Neural progenitor cell (in vitro differentiated cells): ENCODE measurements around the gene ST7. TPM values are rescaled to one million over a fixed set of nuclear protein-coding genes. Genes with fewer than 3 reads are reported as not detected.
"Not testable (repeated sequence)": the region's sequence is repeated elsewhere in the genome, so short reads cannot be mapped to it uniquely, and the experiment has no call there.

ENCODE experiments used
- DNase-seq: peaks from one replicate; pipeline ENCODE4 v3.0.0-alpha.2; 2016; ENCODE audit warnings: low spot score
- H2AFZ ChIP-seq: fragments of 200-600 bp; sonication (generic); replicated peaks from 2 replicates; pipeline ENCODE4 v1.6.1; 2016; ENCODE audit warnings: antibody characterized with exemption
- H3F3A ChIP-seq: fragments of 200-600 bp; sonication (generic); 2 replicates; pipeline ENCODE4 v1.6.1; 2016; ENCODE audit warnings: antibody characterized with exemption, low read depth
- H3K27ac ChIP-seq: fragments of 200-600 bp; sonication (generic); 2 replicates; pipeline ENCODE4 v1.5.1; 2016; ENCODE audit warnings: mild to moderate bottlenecking
- H3K27me3 ChIP-seq: fragments of 200-600 bp; sonication (generic); 2 replicates; pipeline ENCODE4 v1.6.1; 2016; ENCODE audit warnings: mild to moderate bottlenecking, moderate library complexity
- H3K36me3 ChIP-seq: fragments of 200-600 bp; sonication (generic); 2 replicates; pipeline ENCODE4 v1.5.1; 2016
- H3K4me1 ChIP-seq: fragments of 200-600 bp; sonication (generic); 2 replicates; pipeline ENCODE4 v1.6.1; 2016; ENCODE audit warnings: mixed run types
- H3K4me2 ChIP-seq: fragments of 200-600 bp; sonication (generic); 2 replicates; pipeline ENCODE4 v1.6.1; 2016
- H3K4me3 ChIP-seq: fragments of 200-600 bp; sonication (generic); 2 replicates; pipeline ENCODE4 v1.5.1; 2016
- H3K79me2 ChIP-seq: fragments of 200-600 bp; sonication (generic); 2 replicates; pipeline ENCODE4 v1.6.1; 2016; ENCODE audit warnings: low read depth
- H3K9ac ChIP-seq: fragments of 200-600 bp; sonication (generic); 2 replicates; pipeline ENCODE4 v1.6.1; 2016
- H3K9me3 ChIP-seq: fragments of 200-600 bp; sonication (generic); 2 replicates; pipeline ENCODE4 v1.5.1; 2016; ENCODE audit warnings: low read depth
- H4K20me1 ChIP-seq: fragments of 200-600 bp; sonication (generic); 2 replicates; pipeline ENCODE4 v1.6.1; 2016; ENCODE audit warnings: low read depth
- H3K27ac Mint-ChIP-seq: 3 replicates; pipeline ENCODE4 v1.8.0; 2021; ENCODE audit warnings: mixed read lengths
- H3K27me3 Mint-ChIP-seq: 2 replicates; pipeline ENCODE4 v1.8.0; 2022; ENCODE audit warnings: low read depth, mild to moderate bottlenecking, inconsistent platforms, moderate library complexity, mixed read lengths; ENCODE audit not compliant: insufficient read depth
- H3K36me3 Mint-ChIP-seq: 3 replicates; pipeline ENCODE4 v1.8.0; 2021; ENCODE audit warnings: mixed read lengths
- H3K4me1 Mint-ChIP-seq: 3 replicates; pipeline ENCODE4 v1.8.0; 2021; ENCODE audit warnings: mixed read lengths
- H3K4me3 Mint-ChIP-seq: 3 replicates; pipeline ENCODE4 v1.8.0; 2021; ENCODE audit warnings: mild to moderate bottlenecking, moderate library complexity, mixed read lengths
- H3K9me3 Mint-ChIP-seq: 3 replicates; pipeline ENCODE4 v1.8.0; 2020; ENCODE audit warnings: mixed read lengths
- CTCF ChIP-seq: fragments of 200-600 bp; sonication (generic); IDR thresholded peaks from 2 replicates; pipeline ENCODE4 v1.5.1; 2017; ENCODE audit warnings: antibody characterized with exemption, mild to moderate bottlenecking
- EZH2 ChIP-seq: fragments of 200-600 bp; sonication (generic); IDR thresholded peaks from 2 replicates; pipeline ENCODE4 v1.6.1; 2017; ENCODE audit warnings: antibody characterized with exemption, mild to moderate bottlenecking, moderate library complexity
- EZH2phosphoT487 ChIP-seq: fragments of 200-600 bp; sonication (generic); IDR thresholded peaks from 2 replicates; pipeline ENCODE4 v1.6.1; 2017; ENCODE audit warnings: antibody characterized with exemption
- total RNA-seq: library from RNA; depleted of rRNA; stranded (reverse); fragments of >200 nt; gene quantifications from 2 replicates; pipeline ENCODE4 v1.2.3, GENCODE V29; 2015; ENCODE audit warnings: low replicate concordance

The ST7 gene
- total RNA-seq, 1 donor from 2014 or later: 5.8 TPM

DNA sequence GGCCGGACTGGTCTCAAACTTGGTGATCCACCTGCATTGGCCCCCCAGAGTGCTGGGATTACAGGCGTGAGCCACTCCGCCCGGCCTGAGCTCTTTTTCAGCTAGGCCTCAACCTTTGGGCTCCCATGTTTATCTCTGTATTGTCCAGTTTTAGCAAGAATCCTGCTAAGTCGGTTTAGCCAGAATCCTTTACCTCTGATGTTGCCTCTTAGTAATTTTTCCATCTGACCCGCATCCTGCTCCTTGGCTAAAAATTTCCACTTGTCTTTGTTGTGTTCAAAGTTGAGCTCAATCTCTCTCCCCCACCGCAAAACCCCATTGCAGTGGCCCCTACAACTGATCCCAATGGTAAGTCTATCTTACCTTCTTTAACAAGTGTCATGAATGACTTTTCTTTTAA, 20.7 kb upstream of the ST7 start:
- Histone ChIP-seq H3K36me3 (no peaks in the 10 kb centered on the region), H3K4me3 (no peak overlapping the region), H4K20me1 (no peaks in the 10 kb centered on the region), H3K27ac (no peak overlapping the region), H3K79me2 (no peaks in the 10 kb centered on the region), H2AFZ (no peak overlapping the region), H3K9ac (no peak overlapping the region), H3K27me3 (peaks cover 10% of the 10 kb centered on the region), H3F3A (no peaks in the 10 kb centered on the region), H3K4me1 (no peaks in the 10 kb centered on the region), H3K9me3 (no peaks in the 10 kb centered on the region), H3K4me2 (no peak overlapping the region)
- DNase-seq: no peak
- Mint-ChIP-seq H3K9me3 (no peaks in the 10 kb centered on the region), H3K36me3 (no peaks in the 10 kb centered on the region), H3K27me3 (no peaks in the 10 kb centered on the region), H3K4me1 (peaks cover 4% of the 10 kb centered on the region), H3K4me3 (no peak overlapping the region), H3K27ac (no peak overlapping the region)
- TF ChIP-seq CTCF (no peak), EZH2phosphoT487 (no peak), EZH2 (no peak)

DNA sequence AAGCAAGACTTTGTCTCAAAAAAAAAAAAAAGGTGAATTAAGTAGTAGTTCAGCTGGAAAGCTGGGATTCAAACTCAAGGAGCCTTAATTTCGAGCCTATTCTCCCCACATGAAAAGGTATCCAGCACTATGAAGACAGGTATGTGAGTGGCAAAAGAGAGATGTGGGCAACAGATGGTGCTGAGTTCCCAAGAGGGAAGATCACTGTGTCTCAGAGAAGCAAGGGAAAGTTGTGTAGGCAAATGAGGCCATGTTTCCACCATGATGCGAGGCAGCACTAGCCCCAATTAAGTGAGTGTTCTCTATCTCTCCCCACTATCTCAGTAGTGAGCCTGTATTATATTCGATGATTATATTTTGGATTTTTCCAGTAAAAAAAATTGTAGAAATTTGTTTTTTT, 19.8 kb upstream of the ST7 start:
- Histone ChIP-seq H3F3A (no peaks in the 10 kb centered on the region), H3K9me3 (no peaks in the 10 kb centered on the region), H3K4me1 (no peaks in the 10 kb centered on the region), H3K27me3 (peaks cover 10% of the 10 kb centered on the region), H3K36me3 (no peaks in the 10 kb centered on the region), H3K9ac (no peak overlapping the region), H3K4me3 (no peak overlapping the region), H3K4me2 (no peak overlapping the region), H3K27ac (no peak overlapping the region), H2AFZ (no peak overlapping the region), H4K20me1 (no peaks in the 10 kb centered on the region), H3K79me2 (no peaks in the 10 kb centered on the region)
- no peak for TF ChIP-seq EZH2
- TF ChIP-seq EZH2phosphoT487: no peak
- TF ChIP-seq CTCF: no peak
- Mint-ChIP-seq H3K4me1 (peaks cover 4% of the 10 kb centered on the region), H3K27ac (no peak overlapping the region), H3K4me3 (no peak overlapping the region), H3K9me3 (no peaks in the 10 kb centered on the region), H3K36me3 (no peaks in the 10 kb centered on the region), H3K27me3 (no peaks in the 10 kb centered on the region)
- DNase-seq: no peak

DNA sequence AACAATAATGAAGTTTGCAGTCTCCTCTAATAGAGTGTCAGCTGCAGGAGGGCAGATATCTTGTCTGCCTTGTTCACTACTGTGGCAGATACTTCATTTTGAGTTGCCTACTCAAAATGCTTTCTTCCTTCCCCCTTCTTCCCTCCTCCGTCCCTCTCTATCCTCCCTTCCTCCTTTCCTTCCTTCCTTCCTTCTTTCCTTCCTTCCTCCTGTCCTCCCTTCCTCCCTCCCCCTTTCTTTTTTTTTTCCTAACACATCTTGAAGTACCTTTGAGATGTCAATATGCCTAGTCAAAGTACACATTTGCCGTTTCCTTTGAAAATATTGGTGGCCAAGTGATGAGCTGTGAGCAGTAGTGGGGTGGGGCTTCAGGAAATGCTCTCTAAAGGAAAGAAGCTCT, 18.7 kb upstream of the ST7 start:
- H3K27me3 Mint-ChIP-seq: no peaks in the 10 kb centered on the region
- no peaks in the 10 kb centered on the region for H3K4me1 Mint-ChIP-seq
- H3K4me3 ChIP-seq: no peak overlapping the region
- H2AFZ ChIP-seq: no peak overlapping the region
- H3K4me1 ChIP-seq: no peaks in the 10 kb centered on the region
- no peak overlapping the region for H3K27ac Mint-ChIP-seq
- H3K27ac ChIP-seq: no peak overlapping the region
- H3K79me2 ChIP-seq: no peaks in the 10 kb centered on the region
- no peak for DNase-seq
- H3K4me2 ChIP-seq: no peak overlapping the region
- H3K9me3 Mint-ChIP-seq: no peaks in the 10 kb centered on the region
- no peak for TF ChIP-seq EZH2
- TF ChIP-seq EZH2phosphoT487: no peak
- TF ChIP-seq CTCF: no peak
- H3K4me3 Mint-ChIP-seq: no peak overlapping the region
- no peak overlapping the region for H3K9ac ChIP-seq
- H4K20me1 ChIP-seq: no peaks in the 10 kb centered on the region
- peaks cover 10% of the 10 kb centered on the region for H3K27me3 ChIP-seq
- H3K36me3 ChIP-seq: no peaks in the 10 kb centered on the region
- no peaks in the 10 kb centered on the region for H3K36me3 Mint-ChIP-seq
- H3K9me3 ChIP-seq: no peaks in the 10 kb centered on the region
- no peaks in the 10 kb centered on the region for H3F3A ChIP-seq

DNA sequence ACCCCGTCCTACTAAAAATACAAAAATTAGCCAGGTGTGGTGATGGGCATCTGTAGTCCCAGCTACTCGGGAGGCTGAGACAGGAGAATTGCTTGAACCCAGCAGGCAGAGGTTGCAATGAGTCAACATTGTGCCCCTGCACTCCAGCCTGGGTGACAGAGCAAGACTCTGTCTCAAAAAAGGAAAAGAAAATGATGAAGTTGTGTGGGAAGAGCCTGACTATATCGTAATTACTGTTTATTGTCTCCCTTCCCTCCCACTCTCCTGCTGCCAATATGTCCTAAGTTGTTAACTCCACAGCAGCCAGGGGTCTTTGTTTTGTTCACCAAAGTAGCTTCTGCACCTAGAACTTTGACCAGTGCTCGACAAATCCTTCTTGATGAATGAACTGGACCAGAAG, 16.5 kb upstream of the ST7 start:
- H3K4me3 ChIP-seq, H3K9me3 Mint-ChIP-seq, H4K20me1 ChIP-seq, H3K27ac Mint-ChIP-seq, H3K27me3 ChIP-seq, H3K4me3 Mint-ChIP-seq, H3K36me3 ChIP-seq, H3F3A ChIP-seq, H3K36me3 Mint-ChIP-seq, H3K9me3 ChIP-seq, H3K9ac ChIP-seq, DNase-seq, H2AFZ ChIP-seq, H3K4me1 ChIP-seq, H3K27me3 Mint-ChIP-seq, H3K27ac ChIP-seq, H3K79me2 ChIP-seq, H3K4me2 ChIP-seq, H3K4me1 Mint-ChIP-seq: not testable (repeated sequence)
